Endometrium (tissue), 2 donors: ENCODE results near the gene DSC2.

Experiments used
- FAIRE-seq: peaks from 2 replicates; lab custom pipeline; 2012; peaks lifted over from hg19 to GRCh38; lab: Jason Lieb, UNC
- donor health status: control.
- donor health status: control.

The DSC2 gene

GRCh38 chr18:31098878-31099277, 3.3 kb downstream of the DSC2 start:
- FAIRE-seq, result no peak

DNA sequence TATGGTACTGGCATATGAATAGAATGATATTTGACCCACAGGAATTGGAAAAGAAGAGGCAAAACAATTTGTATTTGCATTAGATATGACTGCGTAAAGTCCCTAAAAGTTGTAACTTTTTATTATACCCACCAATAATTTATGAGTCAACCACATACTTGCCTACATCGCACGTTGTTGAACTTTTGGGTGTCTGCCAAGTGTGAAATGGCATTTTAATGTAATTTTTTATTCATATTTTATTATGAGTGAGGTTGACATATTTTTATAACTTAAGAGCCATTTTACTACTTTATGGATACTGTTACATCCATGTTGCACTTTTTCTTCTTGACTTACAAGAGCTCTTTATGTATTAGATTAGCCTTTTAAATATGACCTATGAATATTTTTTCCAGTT, 4.6 kb downstream of the DSC2 start:
- FAIRE-seq, result no peak

- FAIRE-seq, result no peak
Observed at GRCh38 chr18:31093880-31094279, 8.3 kb downstream of the DSC2 start.

GRCh38 chr18:31093294-31093693, 8.9 kb downstream of the DSC2 start:
- no peak for FAIRE-seq

DNA sequence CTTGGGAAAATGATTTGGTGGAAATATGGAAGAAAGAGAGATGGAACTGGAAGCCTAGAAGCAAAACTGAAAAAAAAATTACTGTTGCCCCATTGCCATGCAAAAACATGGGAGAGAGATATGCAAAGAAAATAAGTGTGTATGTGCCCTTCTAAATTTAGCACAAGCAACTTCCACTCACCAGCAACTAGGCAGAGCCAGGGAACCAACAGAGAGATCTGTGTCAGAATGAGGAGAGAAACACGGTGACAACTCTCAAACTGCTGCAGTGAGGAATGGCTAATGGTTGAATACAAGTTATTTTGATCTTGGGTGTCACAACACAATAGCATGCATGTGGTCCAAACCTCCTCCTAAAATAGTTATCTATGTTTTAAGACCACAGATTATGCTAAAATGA, 10.9 kb downstream of the DSC2 start:
- no peak for FAIRE-seq

- FAIRE-seq, result no peak
Observed at GRCh38 chr18:31088532-31088931, 13.7 kb downstream of the DSC2 start.

DNA sequence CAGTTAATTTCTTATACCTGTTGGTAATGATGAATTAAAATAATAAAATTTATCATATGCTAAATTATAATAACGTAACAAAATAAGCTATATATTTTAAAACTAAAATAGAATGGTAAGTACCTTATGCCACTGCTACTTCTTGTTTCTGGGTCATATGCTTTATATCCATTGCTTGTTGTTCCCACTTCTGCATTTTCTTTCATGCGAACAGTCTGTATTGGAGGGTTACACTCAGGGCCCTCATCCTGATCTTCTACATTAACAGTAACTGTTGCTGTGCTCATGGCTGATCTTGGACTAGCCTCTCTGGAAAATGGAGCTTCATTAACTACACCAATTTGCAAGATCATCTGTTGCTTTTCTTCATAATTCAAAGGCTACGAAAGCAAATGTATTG, 22.2 kb downstream of the DSC2 start:
- FAIRE-seq, result no peak

- FAIRE-seq, result no peak
Observed at GRCh38 chr18:31077878-31078277, 24.3 kb downstream of the DSC2 start.

GRCh38 chr18:31072175-31072574, 30.0 kb downstream of the DSC2 start:
- no peak for FAIRE-seq

DNA sequence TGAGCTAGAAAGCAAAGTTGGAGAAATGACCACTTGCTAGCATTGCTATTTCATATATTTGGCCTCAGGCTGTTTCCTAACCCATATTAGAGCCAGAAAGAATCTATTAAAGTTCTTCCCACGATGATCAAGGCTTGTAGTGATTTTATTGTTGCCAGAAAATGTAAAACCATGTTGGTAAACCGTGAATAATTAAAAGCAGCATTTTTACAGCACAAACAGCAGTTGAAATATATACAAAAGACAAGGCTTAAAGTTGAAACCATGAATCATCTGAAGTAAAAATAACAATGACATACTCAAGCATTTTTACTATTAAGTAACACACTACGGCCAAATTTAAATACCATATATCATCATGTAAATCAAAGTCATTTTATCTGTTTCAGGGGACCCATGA, 32.0 kb downstream of the DSC2 start:
- FAIRE-seq, result no peak

GRCh38 chr18:31066266-31066665, 36.0 kb downstream of the DSC2 start:
- no peak for FAIRE-seq

DNA sequence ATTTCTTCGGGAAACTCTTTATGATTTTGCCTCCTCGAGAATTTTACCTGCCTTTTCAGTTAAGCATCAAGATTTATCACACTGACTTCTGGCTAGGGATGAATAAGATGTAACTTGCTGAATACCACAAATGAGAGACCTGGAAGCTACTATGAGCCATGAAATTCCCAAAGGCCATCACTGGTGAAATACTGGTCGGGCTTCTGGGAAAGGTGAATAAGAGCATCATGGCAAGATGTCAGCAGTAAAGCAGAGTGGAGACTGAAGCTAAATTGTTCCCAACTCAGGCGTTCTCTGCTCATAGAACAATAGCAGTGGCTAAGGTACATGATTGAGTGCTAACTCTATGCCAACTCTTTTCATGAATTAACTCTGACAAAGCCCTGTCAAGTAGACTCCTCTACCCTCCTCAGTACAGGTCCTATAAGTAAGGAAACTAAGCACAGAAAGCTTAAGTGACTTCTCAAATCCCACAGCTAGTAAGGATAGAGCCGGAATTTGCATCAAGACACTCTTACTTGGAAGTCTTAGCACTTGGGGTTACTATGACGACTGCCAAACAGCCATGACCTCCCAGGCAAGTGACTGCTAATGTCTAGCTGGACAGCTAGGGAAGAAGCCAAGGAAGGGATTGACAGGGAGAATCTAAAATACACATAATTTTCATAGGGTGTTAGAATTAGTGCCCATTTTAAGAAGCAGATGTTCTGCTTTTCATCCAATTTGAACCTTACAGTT, 37.0 kb downstream of the DSC2 start:
- no peak for FAIRE-seq

DNA sequence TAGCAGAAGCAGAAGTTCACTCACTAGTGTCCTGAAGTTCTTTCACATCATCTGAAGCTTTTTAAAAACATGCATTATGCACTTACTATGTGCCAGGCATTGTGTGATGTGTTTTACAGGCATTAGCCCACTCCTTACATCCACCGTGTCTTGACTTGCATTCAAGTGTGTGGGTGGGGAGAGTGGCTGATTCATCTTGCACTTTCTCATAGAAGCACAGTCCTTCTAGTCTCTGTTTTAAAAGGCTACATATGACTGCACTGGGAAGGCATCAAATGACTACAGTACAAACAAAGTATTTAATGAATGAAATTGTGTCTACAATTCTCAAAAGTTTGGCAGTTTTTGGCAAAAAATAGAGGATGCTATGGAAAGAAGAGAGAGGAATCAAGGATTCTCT, 38.1 kb downstream of the DSC2 start:
- no peak for FAIRE-seq

DNA sequence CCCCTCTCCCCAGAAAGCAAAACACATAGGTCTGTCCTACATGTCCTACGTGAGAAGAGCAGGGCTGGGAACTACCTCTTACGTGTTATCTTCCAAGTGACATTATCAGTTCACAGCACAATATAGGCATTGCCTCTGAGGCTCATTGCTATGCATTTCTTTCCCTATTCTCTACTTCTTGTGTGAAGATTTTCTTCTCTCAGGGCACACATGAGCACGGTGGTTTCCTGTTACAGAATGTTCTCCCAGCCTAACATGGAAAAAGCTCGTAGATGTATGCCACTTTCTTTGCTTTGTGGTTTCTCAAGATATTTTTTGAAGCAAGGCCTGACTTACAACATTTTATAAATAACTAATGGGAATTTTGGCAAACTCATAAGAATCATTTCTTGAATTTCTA, 40.3 kb downstream of the DSC2 start:
- FAIRE-seq, result no peak

- FAIRE-seq, result no peak
Observed at GRCh38 chr18:31058897-31059296, 43.3 kb downstream of the DSC2 start.

DNA sequence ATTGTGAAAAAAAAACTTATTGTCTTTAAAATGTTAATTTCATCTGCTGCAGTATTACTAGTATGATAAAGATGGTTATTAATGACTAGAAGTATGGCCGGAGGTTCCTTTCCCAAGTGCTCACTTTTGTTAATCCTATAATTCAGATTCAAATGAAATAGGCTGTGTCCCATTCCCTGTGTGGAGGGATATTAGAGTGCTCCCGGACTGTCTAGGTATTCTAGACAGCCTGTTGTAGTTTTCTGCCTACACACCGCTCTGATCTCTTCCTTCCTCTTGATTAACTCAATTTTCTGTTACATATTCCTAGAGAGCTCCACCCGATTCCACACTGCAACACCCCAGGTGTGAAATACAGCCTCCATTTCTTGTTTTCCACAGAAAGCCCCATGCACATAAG, 44.3 kb downstream of the DSC2 start:
- FAIRE-seq, result no peak

DNA sequence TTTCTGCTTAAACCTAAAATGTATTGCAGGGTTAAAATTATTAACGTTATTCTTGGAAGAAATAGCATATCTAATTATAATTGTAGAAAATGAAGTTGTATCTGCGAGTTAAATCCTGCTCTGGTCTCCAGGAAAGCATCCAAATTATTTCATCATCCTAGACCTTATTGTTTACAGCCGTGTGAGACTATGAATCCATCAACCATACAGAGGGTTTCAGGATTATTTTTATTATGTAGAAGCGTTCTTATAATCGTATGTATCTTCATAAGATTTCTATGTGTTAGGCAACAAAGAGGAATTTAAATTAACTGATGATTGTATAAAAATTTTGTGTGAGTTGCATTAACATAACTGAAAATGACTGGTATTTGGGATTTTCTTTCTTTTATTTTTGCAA, 45.2 kb downstream of the DSC2 start:
- no peak for FAIRE-seq

- no peak for FAIRE-seq
Observed at GRCh38 chr18:31056296-31056695, 45.9 kb downstream of the DSC2 start.

- no peak for FAIRE-seq
Observed at GRCh38 chr18:31050635-31051034, 51.6 kb downstream of the DSC2 start.

- no peak for FAIRE-seq
Observed at GRCh38 chr18:31049189-31049588, 53.0 kb downstream of the DSC2 start.

GRCh38 chr18:31048216-31048615, 54.0 kb downstream of the DSC2 start:
- no peak for FAIRE-seq

GRCh38 chr18:31046916-31047315, 55.3 kb downstream of the DSC2 start:
- no peak for FAIRE-seq

GRCh38 chr18:31045599-31045998, 56.6 kb downstream of the DSC2 start:
- FAIRE-seq, result no peak

GRCh38 chr18:31044926-31045325, 57.3 kb downstream of the DSC2 start:
- FAIRE-seq, result peak; percentile 41

GRCh38 chr18:31043709-31044108, 58.5 kb downstream of the DSC2 start:
- no peak for FAIRE-seq
